KMS-11 (cell line): ENCODE results near the gene POP4.

ENCODE experiments used
- H2AFZ ChIP-seq: fragments of 200-600 bp; sonication (generic); 2 replicates; pipeline ENCODE4 v1.6.1; 2016; ENCODE audit warnings: antibody characterized with exemption, mixed run types, low read depth
- H3K27ac ChIP-seq: fragments of 200-600 bp; sonication (generic); 2 replicates; pipeline ENCODE4 v1.6.1; 2016; ENCODE audit warnings: mild to moderate bottlenecking, mixed run types
- H3K27me3 ChIP-seq: fragments of 200-600 bp; sonication (generic); 2 replicates; pipeline ENCODE4 v1.6.1; 2017; ENCODE audit warnings: mild to moderate bottlenecking, low read depth, mixed run types, moderate library complexity; ENCODE audit not compliant: insufficient read depth
- H3K36me3 ChIP-seq: fragments of 200-600 bp; sonication (generic); 2 replicates; pipeline ENCODE4 v1.6.1; 2017; ENCODE audit warnings: mild to moderate bottlenecking, mixed run types; ENCODE audit not compliant: insufficient read depth
- H3K4me1 ChIP-seq: fragments of 200-600 bp; sonication (generic); 2 replicates; pipeline ENCODE4 v1.6.1; 2016; ENCODE audit warnings: mild to moderate bottlenecking, low read depth, mixed run types; ENCODE audit not compliant: poor library complexity, severe bottlenecking
- H3K4me2 ChIP-seq: fragments of 200-600 bp; sonication (generic); 2 replicates; pipeline ENCODE4 v1.7.0; 2016; ENCODE audit warnings: mild to moderate bottlenecking, mixed run types
- H3K4me3 ChIP-seq: fragments of 200-600 bp; sonication (generic); IDR thresholded peaks from 2 replicates; pipeline ENCODE4 v1.6.1; 2017; ENCODE audit warnings: low read depth, low read length, mixed read lengths; ENCODE audit not compliant: insufficient read depth
- H3K79me2 ChIP-seq: fragments of 200-600 bp; sonication (generic); 2 replicates; pipeline ENCODE4 v1.6.1; 2016; ENCODE audit warnings: low read depth, mixed run types; ENCODE audit not compliant: insufficient read depth
- H3K9ac ChIP-seq: fragments of 200-600 bp; sonication (generic); 2 replicates; pipeline ENCODE4 v1.6.1; 2016; ENCODE audit warnings: mild to moderate bottlenecking, mixed run types
- H4K20me1 ChIP-seq: fragments of 200-600 bp; sonication (generic); 2 replicates; pipeline ENCODE4 v1.6.1; 2016; ENCODE audit warnings: mild to moderate bottlenecking, mixed run types; ENCODE audit not compliant: insufficient read depth
- TF ChIP-seq, protein P1 (sequence below): fragments of 200-600 bp; sonication (generic); conservative IDR thresholded peaks from 2 replicates; pipeline ENCODE4 v1.6.1; 2017; ENCODE audit warnings: low read depth, mild to moderate bottlenecking, antibody characterized with exemption, low read length, moderate library complexity, mixed read lengths

POP4 gene

DNA sequence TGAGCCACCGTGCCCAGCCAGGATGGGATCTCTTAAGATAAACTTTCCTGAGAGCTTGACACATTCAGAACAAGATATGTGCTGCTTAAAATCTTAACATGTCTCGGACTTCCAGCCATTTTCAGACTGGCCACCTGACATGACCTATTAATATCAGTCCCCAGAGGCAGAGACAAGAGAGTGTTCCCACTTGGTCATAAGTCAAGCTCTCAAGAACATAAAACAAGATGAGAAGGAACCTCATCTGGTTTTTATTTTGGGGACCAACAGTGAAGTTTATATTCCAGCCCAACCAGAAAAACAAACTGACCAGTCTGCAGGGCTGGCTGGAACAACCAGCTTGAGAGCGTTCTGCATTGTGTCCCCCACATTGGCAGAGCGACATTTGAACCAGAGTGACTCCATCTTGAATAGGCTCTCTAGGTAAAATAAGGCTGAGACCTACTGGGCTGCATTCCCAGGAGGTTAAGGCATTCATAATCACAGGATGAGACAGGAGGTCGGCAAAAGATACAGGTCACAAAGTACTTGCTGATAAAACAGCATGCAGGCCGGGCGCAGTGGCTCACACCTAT is 37.4 kb downstream of the POP4 start:
- H3K4me2 ChIP-seq = no peak overlapping the region
- H2AFZ ChIP-seq = no peak overlapping the region
- H3K27me3 ChIP-seq = no peaks in the 10 kb centered on the region
- H3K36me3 ChIP-seq = no peaks in the 10 kb centered on the region
- H3K79me2 ChIP-seq = no peaks in the 10 kb centered on the region
- TF ChIP-seq, protein P1, sequence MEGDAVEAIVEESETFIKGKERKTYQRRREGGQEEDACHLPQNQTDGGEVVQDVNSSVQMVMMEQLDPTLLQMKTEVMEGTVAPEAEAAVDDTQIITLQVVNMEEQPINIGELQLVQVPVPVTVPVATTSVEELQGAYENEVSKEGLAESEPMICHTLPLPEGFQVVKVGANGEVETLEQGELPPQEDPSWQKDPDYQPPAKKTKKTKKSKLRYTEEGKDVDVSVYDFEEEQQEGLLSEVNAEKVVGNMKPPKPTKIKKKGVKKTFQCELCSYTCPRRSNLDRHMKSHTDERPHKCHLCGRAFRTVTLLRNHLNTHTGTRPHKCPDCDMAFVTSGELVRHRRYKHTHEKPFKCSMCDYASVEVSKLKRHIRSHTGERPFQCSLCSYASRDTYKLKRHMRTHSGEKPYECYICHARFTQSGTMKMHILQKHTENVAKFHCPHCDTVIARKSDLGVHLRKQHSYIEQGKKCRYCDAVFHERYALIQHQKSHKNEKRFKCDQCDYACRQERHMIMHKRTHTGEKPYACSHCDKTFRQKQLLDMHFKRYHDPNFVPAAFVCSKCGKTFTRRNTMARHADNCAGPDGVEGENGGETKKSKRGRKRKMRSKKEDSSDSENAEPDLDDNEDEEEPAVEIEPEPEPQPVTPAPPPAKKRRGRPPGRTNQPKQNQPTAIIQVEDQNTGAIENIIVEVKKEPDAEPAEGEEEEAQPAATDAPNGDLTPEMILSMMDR = no peak
- H4K20me1 ChIP-seq = no peaks in the 10 kb centered on the region
- no peak overlapping the region for H3K4me3 ChIP-seq
- no peak overlapping the region for H3K27ac ChIP-seq
- H3K4me1 ChIP-seq = no peaks in the 10 kb centered on the region
- no peak overlapping the region for H3K9ac ChIP-seq

DNA sequence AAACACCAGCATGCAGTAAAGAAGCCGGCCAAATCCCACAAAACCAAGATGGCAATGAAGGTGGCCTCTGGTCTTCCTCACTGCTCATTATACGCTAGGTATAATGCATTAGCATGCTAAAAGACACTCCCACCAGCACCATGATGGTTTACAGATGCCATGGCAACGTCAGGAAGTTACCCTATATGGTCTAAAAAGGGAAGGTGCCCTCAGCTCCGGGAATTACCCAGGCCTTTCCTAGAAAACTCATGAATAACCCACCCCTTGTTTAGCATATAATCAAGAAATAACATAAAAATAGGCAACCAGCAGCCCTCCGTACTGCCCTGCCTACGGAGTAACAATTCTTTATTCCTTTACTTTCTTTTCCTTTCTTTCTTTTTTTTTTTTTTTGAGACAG is 38.1 kb downstream of the POP4 start:
- Histone ChIP-seq H3K4me2 (no peak overlapping the region), H3K36me3 (no peaks in the 10 kb centered on the region), H3K27me3 (no peaks in the 10 kb centered on the region), H3K4me1 (no peaks in the 10 kb centered on the region), H3K9ac (no peak overlapping the region), H3K27ac (no peak overlapping the region), H2AFZ (no peak overlapping the region), H3K79me2 (no peaks in the 10 kb centered on the region), H3K4me3 (no peak overlapping the region), H4K20me1 (no peaks in the 10 kb centered on the region)
- TF ChIP-seq, protein P1 = no peak

DNA sequence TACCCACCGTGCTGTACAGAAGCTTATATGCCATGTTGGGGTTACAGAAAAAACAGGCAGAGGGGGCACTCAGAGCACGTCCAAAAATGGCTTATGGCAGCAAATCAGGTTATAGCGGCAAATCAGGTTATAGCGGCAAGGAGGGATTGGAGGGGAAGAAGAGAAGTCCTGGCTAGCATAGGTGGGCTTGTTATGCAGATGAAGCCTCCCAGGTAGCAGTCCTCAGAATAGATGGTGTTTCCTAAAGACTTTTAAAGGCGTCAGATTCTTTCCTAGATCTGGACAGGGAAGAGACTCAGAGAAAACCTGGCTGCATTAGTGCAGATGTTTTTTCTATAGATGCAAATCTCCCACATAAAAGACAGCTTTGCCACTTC is 39.4 kb downstream of the POP4 start:
- H3K4me2 ChIP-seq = no peak overlapping the region
- no peak overlapping the region for H3K4me3 ChIP-seq
- H3K9ac ChIP-seq = no peak overlapping the region

DNA sequence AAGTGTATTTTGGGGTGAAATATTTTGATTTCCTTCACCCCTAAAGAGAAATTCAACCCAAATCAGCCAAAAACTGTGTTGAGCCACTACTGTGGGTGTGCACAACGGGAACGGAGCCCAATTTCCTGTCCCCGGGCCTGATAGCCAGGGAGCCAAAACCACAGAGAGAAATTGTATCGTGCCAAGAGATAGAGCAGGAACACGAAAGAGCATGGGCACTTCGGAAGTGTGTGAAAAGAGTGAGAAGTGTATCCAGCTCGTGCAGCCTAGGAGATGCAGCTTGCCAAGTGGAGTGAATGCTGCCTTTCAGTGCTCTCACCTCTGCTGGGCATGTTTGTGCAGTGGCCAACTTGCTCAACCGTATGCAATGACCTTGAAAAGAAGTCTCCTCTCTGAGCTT is 39.8 kb downstream of the POP4 start:
- H3K27me3 ChIP-seq = no peaks in the 10 kb centered on the region
- H3K79me2 ChIP-seq = no peaks in the 10 kb centered on the region
- no peak overlapping the region for H2AFZ ChIP-seq
- no peaks in the 10 kb centered on the region for H4K20me1 ChIP-seq
- H3K27ac ChIP-seq = no peak overlapping the region
- TF ChIP-seq, protein P1 = no peak
- H3K4me2 ChIP-seq = no peak overlapping the region
- H3K4me1 ChIP-seq = no peaks in the 10 kb centered on the region
- H3K9ac ChIP-seq = no peak overlapping the region
- no peaks in the 10 kb centered on the region for H3K36me3 ChIP-seq
- no peak overlapping the region for H3K4me3 ChIP-seq

More for the DNA sequence above, 39.4 kb downstream of the POP4 start:
- Histone ChIP-seq H4K20me1 (no peaks in the 10 kb centered on the region), H2AFZ (no peak overlapping the region), H3K36me3 (no peaks in the 10 kb centered on the region), H3K4me1 (no peaks in the 10 kb centered on the region), H3K27me3 (no peaks in the 10 kb centered on the region), H3K79me2 (no peaks in the 10 kb centered on the region), H3K27ac (no peak overlapping the region)
- TF ChIP-seq, protein P1 = no peak
